ENCODE results near the gene PRKCA. TPM values are rescaled to one million over a fixed set of nuclear protein-coding genes. Genes with fewer than 3 reads are reported as not detected.

The PRKCA gene
- total and polyA plus RNA-seq, 2 of the 13 experiments (the other 11 are each of a cell fraction or from before 2014, with no cell fraction given): 18.5 to 21.5 TPM

GRCh38 chr17:66417300-66417719 is 114.9 kb downstream of the PRKCA start (continued):
- TF ChIP-seq ZNF337 (CRISPR knock-in tag; IDR thresholded peaks at IDR 0.05; ENCODE audit: borderline replicate concordance, low read depth) (no peak), HOXA7 (CRISPR knock-in tag; IDR thresholded peaks at IDR 0.05) (no peak), CREBL2 (CRISPR knock-in tag; IDR thresholded peaks at IDR 0.05; ENCODE audit: borderline replicate concordance) (no peak), ZNF3 (CRISPR knock-in tag; IDR thresholded peaks at IDR 0.05) (no peak), THYN1 (CRISPR knock-in tag; IDR thresholded peaks at IDR 0.05; ENCODE audit: borderline replicate concordance, low read depth) (no peak), ZNF292 (CRISPR knock-in tag; IDR thresholded peaks at IDR 0.05; ENCODE audit: borderline replicate concordance, low read depth) (0 out of 2 replicates have a peak, but pooled peaks have one; percentile 29), ZEB1 (IDR thresholded peaks at IDR 0.05; ENCODE audit: insufficient replicate concordance, low read depth) (peak; percentile 90), ZNF740 (CRISPR knock-in tag; IDR thresholded peaks at IDR 0.05) (no peak), ZFYVE20 (CRISPR knock-in tag; IDR thresholded peaks at IDR 0.05; ENCODE audit: borderline replicate concordance, low read depth) (no peak), TEAD2 (CRISPR knock-in tag; IDR thresholded peaks at IDR 0.05) (no peak), SRF (IDR thresholded peaks at IDR 0.05; ENCODE audit: low read depth, low read length) (no peak), HIC2 (CRISPR knock-in tag; IDR thresholded peaks at IDR 0.05; ENCODE audit: low read depth) (no peak), TERF1 (CRISPR knock-in tag; IDR thresholded peaks at IDR 0.05) (no peak), HNRNPH1 (optimal IDR thresholded peaks at IDR 0.05; ENCODE audit: low read depth, low read length) (no peak), HDAC2 (CRISPR knock-in tag; IDR thresholded peaks at IDR 0.05) (peak; percentile 25; the same call in 1 of the 2 replicates), HNF4G (IDR thresholded peaks at IDR 0.05; ENCODE audit: borderline replicate concordance, low read depth, low read length) (peak; percentile 69), HNF4G (CRISPR knock-in tag; IDR thresholded peaks at IDR 0.05; ENCODE audit: borderline replicate concordance, low read depth) (no peak)

Data from HepG2 (cell line).